Activated CD4-positive, CD25-positive, alpha-beta regulatory T cell (primary cell): Measurements from ENCODE around the gene ERP29.
"Not testable (repeated sequence)": the region's sequence is repeated elsewhere in the genome, so short reads cannot be mapped to it uniquely, and the experiment has no call there.

ENCODE experiments used
- DNase-seq, 4 experiments: peaks; one replicate each; lab custom pipeline; 2025; lab: John Stamatoyannopoulos, UW

The ERP29 gene

GRCh38 chr12:112012775-112013600 lies at the start of gene ERP29, which contains the start of gene TMEM116:
Gene ERP29, plus strand, starts transcription at chr12:112013426. Its CDS starts 40 bp downstream, at chr12:112013466.
Gene TMEM116, minus strand, starts transcription at chr12:112013165. Its CDS starts 7,895 bp downstream, at chr12:112005270.
- DNase-seq, result peak; percentile 99 to 100 (median 100)

DNA sequence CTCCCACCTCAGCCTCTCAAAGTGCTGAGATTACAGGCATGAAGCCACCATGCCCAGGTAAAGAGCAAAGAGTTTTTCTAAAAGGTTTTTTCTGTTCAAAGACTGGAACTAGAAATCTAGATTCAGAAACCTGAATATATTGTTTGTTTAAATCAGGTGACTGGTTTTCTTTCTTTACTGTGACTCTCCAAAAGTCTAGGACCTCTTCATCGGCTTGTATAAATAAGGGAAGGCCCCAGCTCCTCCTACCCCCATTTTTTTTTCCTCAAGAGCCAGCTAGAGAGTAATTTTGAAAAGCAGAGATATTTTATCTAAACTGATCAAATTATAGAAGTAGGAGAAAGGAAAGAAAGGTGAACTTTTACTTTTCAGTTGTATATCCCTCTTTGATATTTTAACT lies 48.3 kb upstream of the ERP29 start:
- DNase-seq, result no peak

- DNase-seq, result no peak
Observed at GRCh38 chr12:111971800-111972199, 41.4 kb upstream of the ERP29 start.

GRCh38 chr12:111975161-111975931 lies 37.9 kb upstream of the ERP29 start:
- DNase-seq, result no peak

GRCh38 chr12:111976291-111976690 lies 36.9 kb upstream of the ERP29 start:
- no peak for DNase-seq

GRCh38 chr12:111976860-111977259 lies 36.4 kb upstream of the ERP29 start:
- DNase-seq, result no peak

DNA sequence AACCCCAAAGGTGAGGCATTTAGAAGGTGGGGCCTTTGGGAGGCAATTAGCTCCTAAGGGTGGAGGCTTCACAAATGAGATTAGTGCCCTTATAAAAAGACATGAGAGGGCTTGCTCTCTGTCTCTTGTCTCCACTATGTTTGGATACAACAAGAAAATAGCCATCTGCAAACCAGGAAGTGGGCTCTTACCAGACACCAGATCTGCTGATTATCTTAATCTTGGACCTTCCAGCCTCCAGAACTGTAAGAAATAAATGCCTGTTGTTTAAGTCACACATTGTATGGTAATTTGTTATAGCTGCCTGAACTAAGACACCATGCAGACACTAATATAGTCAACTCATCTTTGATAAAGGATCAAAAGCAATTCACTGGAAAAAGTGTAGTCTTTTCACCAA lies 34.7 kb upstream of the ERP29 start:
- DNase-seq, result no peak

DNA sequence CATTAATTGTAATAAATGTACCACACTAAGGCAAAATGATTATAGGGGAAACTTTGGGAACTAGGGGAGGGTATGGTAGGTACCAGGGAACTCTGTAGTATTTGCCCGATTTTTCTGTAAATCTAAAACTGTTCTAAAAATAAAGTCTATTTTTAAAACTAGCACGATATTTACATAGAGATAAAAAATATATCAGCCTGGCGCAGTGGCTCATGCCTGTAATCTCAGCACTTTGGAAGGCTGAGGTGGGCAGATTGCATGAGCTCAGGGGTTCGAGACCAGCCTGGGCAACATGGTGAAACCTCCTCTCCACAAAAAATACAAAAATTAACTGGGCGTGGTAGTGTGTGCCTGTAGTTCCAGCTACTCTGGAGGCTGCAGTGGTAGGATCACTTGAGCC lies 32.6 kb upstream of the ERP29 start:
- no peak for DNase-seq

- no peak for DNase-seq
Observed at GRCh38 chr12:111981987-111982386, 31.2 kb upstream of the ERP29 start.

DNA sequence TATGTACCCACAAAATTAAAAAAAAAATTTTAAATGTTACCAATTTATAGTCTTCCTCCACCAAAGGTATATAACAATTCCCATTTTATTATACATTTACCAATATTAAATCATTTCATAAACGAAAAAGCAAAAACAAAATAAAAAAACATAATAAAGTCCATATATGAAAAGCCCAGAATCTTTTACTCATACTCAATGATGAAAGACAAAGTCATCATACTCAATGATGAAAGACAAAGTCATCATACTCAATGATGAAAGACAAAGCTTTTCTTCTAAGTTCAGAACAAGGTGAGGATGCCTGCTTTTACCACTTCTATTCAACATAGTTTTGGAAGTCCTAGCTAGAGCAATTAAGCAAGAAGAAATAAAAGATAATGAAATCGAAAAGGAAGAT lies 28.4 kb upstream of the ERP29 start:
- no peak for DNase-seq

- no peak for DNase-seq
Observed at GRCh38 chr12:111991535-111991934, 21.7 kb upstream of the ERP29 start.

- no peak for DNase-seq
Observed at GRCh38 chr12:111991946-111992345, 21.3 kb upstream of the ERP29 start.

GRCh38 chr12:111992464-111992863 lies 20.8 kb upstream of the ERP29 start:
- DNase-seq, result no peak

- DNase-seq, result no peak
Observed at GRCh38 chr12:111993292-111994150, 19.7 kb upstream of the ERP29 start.

- DNase-seq, result not testable (repeated sequence)
Observed at GRCh38 chr12:111994211-111995111, 18.8 kb upstream of the ERP29 start.

GRCh38 chr12:111995782-111996480 lies 17.3 kb upstream of the ERP29 start:
- DNase-seq, result no peak

DNA sequence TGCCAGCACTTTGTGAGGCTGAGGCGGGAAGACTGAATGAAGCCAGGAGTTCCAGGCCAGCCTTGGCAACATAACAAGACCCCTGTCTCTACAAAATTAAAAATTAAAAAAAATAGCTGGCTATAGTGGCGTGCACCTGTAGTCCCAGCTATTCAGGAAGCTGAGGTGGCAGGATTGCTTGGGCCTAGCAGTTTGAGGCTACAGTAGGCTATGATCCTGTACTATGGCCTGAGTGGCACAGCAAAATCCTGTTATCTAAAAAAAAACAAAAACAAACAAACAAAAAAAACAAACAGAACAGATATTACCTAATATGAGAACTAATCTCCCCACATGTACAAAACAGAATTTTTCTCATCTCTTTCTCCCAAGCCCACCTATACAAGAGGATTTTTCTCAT lies 15.9 kb upstream of the ERP29 start:
- no peak for DNase-seq

DNA sequence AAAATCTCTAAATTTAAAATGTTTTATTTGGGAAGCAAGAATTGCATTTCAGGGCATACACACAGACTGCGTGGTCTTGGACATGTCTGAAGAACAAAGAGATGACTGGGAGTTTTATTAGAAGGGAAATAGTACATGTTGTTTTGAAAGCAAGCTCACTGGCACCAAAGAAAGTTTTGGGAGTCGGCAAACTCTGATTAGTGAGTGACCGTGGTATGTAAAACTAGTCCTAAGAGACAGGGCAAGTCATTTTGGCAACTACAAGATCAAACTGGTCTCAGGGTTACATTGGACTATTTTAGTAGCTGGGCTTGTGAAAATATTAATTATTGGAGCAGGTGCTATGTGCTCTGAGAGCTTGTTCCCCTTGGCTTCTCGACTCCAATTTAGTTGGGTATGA lies 15.2 kb upstream of the ERP29 start:
- no peak for DNase-seq

- not testable (repeated sequence) for DNase-seq
Observed at GRCh38 chr12:111999129-111999528, 14.1 kb upstream of the ERP29 start.

DNA sequence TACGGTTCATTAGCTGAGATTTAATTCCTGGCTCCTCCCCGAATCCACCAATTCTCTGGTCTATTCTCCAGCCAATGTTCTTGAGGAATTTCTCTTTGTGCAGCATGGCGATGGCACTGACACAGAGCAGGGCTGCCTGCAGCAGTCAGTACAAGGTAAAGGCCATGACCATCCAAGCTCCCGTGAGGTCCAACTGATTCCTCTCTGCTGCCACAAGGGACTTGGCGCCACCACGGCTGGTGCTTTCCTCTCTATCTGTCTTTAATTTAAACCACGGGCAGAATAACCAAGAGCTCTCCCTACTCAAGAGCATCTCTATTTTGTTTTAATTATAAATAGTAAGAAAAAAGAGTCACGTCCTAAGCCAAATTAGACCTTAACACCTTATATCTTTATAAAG lies 12.4 kb upstream of the ERP29 start:
- DNase-seq, result no peak
